T-helper 1 cell treated with Interleukin-12 subunit alpha and Interleukin-12 subunit beta and Interleukin-4 antibody, amounts not matched to agents 30 ng/mL and 1 ng/mL, for 36 hours (primary cell): ENCODE results near the gene GTF3C6. TPM values are rescaled to one million over a fixed set of nuclear protein-coding genes. Genes with fewer than 3 reads are reported as not detected.
"Not testable (repeated sequence)": the region's sequence is repeated elsewhere in the genome, so short reads cannot be mapped to it uniquely, and the experiment has no call there.

Experiments
- intact Hi-C: fragments of 100-400 bp; cut with micrococcal nuclease; formaldehyde crosslinking; loops from one replicate; pipeline ENCODE4 v1.15.1; 2024
- total RNA-seq: library from RNA; stranded (reverse); gene quantifications from 2 replicates; pipeline ENCODE4 v1.2.3, GENCODE V29; 2022

GTF3C6 gene, protein sequence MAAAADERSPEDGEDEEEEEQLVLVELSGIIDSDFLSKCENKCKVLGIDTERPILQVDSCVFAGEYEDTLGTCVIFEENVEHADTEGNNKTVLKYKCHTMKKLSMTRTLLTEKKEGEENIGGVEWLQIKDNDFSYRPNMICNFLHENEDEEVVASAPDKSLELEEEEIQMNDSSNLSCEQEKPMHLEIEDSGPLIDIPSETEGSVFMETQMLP
- 100 and 105 TPM in 2 replicates for total RNA-seq

- intact Hi-C loops, result loop anchor here (1.0 to 5.0 kb wide), 11 partner anchors 14 to 1861 kb away; partner anchors contain the start of genes AK9, AMD1, CDC40 and CDK19
These were observed at the start of gene GTF3C6 for GRCh38 chr6:110958329-110959192. Gene GTF3C6, plus strand, starts transcription at chr6:110958706. Its CDS starts 64 bp downstream, at chr6:110958770.

DNA sequence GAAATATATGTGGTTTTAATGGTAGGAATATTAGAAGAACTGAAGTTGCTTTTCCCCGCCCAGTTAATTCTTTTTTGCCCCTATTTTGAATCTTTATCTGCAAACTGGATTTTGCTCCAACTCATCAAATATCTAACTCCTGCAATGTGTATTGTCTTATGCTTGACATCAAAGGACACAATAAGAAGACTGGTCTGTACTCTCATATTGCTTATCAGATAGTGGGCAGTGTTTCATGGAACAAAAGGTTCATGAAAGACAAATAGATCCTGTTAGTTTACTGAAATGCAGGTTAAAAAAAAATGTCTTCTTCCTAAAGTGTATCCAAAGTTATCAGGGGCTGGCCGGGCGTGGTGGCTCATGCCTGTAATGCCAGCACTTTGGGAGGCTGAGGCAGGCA is 27.7 kb upstream of the GTF3C6 start:
- intact Hi-C loops, result loop anchor here (1.0 kb wide), 1 partner anchor 14 kb away; no protein-coding TSS in a partner anchor

GRCh38 chr6:110933912-110934311 is 24.6 kb upstream of the GTF3C6 start:
- intact Hi-C loops, result no loop called here

DNA sequence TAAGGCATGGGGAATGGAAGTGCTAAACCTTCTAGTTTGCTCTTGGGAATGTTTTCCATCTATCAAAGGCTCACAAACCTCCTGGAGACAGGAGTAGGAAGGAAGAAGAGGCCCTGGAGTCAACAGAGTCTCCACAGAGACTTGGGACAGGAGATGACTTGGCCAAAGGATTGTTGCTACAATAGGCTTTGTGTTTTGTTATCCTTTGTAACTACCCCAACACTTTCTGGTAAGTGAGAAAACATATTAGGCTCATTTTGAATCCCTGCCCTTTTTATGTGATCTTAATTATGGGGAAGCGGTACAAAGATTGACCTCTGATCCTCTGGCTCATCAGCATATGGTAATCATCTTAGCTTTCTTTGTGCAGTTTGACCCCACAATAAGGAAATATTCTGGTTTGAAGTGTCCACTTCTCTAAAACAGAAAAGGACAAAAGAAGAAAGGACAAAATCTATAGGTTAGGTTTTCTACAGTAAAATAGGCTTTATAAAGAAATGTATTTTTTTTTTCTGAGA is 24.1 kb upstream of the GTF3C6 start:
- intact Hi-C loops, result no loop called here

- intact Hi-C loops, result no loop called here
These were observed 23.3 kb upstream of the GTF3C6 start for GRCh38 chr6:110935171-110935570.

GRCh38 chr6:110938171-110938570 is 20.3 kb upstream of the GTF3C6 start:
- intact Hi-C loops, result no loop called here

GRCh38 chr6:110939429-110940200 is 18.9 kb upstream of the GTF3C6 start:
- intact Hi-C loops, result no loop called here

DNA sequence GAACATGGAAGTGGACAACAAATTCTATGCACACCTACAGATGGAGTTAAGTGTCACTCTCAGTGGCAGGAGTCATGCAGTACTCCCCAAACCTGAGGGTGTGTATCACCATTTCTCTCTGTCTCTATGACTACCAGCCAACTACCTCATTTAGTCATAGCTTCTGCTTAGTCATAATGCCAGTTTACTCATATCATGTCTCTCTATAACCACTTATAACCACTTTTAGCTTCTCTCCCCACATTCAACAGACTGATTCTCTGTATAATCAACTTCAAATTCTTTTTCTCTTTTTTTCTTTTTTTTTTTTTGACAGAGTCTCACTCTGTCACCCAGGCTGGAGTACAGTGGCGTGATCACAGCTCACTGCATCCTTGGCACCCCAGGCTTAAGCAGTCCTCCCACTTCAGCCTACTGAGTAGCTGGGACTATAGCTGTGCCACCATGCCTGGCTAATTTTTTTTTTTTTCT is 13.8 kb upstream of the GTF3C6 start:
- intact Hi-C loops, result loop anchor here (1.0 kb wide), 5 partner anchors 14 to 129 kb away; partner anchors contain the start of genes AMD1, CDK19 and GTF3C6

DNA sequence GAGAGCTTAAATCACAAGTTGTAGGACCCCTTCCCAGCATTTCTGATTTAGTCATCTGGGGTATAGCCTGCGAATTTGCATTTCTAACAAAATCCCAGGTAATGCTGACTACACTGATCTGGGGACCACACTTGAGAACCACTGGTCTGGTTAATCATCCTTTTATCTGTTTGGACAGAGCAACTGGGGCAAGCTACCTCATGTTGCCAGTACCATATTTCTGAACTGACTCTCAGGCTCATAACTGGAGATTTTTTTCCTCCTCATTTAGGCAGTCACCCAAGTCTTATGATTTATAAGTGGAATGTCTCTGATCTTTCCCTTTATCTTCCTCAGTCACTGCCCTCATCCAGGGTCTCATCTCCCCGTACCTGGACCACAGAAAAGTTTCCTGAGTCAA is 12.0 kb upstream of the GTF3C6 start:
- intact Hi-C loops, result no loop called here

GRCh38 chr6:110949679-110950285 is 8.7 kb upstream of the GTF3C6 start:
- intact Hi-C loops, result loop anchor here (1.0 kb wide), 5 partner anchors 70 to 492 kb away; no protein-coding TSS in a partner anchor

DNA sequence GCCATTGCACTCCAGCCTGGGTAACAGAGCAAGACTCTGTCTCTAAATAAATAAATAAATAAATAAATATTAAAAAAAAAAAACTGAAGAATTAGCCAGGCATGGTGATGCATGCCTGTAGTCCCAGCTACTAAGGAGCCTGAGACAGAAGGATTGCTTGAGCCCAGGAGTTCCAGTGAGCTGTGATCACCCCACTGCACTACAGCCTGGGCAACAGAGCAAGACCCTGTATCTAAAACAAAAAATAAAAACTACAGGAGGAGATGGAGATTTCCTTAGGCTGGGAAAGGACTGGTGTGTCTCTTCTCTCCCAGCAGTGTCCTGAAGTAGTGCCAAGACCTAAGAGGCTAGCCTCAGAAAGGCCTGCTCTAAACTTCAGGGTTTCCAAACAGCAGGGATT is 8.1 kb upstream of the GTF3C6 start:
- intact Hi-C loops, result no loop called here

GRCh38 chr6:110951008-110951407 is 7.5 kb upstream of the GTF3C6 start:
- intact Hi-C loops, result no loop called here

- intact Hi-C loops, result no loop called here
These were observed 6.3 kb upstream of the GTF3C6 start for GRCh38 chr6:110951986-110952794.

DNA sequence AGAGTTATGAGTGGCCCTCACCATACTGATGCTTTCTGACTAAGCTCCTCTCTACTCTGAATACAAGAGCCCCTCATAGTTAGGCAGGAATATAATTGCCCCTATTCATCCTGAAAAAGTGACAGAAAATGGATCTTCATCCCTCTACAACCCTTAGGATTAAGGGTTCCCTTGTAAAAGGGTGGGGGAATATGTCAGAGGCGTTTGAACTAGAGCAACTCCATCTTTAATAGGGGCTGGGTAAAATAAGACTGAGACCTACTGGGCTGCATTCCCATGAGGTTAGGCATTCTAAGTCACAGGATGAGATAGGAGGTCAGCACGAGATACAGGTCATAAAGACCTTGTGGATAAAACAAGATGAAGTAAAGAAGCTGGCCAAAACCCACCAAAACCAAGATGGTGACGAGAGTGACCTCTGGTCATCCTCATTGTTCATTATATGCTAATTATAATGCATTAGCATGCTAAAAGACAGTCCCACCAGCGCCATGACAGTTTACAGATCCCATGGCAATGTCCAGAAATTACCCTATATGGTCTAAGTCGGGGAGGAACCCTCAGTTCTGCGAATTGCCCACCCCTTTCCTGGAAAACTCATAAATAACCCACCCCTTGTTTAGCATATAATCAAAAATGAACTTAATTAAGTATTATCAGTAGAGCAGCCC is 4.7 kb upstream of the GTF3C6 start:
- intact Hi-C loops, result no loop called here

GRCh38 chr6:110960014-110960390 is 1.5 kb downstream of the GTF3C6 start:
- intact Hi-C loops, result no loop called here

DNA sequence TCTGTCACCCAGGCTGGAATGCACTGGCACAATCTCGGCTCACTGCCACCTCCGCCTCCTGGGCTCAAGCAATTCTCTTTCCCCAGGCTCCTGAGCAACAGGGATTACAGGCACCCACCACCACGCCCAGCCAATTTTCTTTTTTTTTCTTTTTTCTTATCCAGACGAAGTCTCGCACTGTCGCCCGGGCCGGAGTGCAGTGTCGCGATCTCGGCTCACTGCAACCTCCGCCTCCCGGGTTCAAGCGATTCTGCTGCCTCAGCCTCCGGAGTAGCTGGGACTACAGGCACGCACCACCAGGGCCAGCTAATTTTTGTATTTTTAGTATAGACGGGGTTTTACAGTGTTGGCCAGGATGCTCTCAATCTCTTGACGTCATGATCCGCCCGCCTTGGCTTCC is 4.1 kb downstream of the GTF3C6 start:
- intact Hi-C loops, result not testable (repeated sequence)

DNA sequence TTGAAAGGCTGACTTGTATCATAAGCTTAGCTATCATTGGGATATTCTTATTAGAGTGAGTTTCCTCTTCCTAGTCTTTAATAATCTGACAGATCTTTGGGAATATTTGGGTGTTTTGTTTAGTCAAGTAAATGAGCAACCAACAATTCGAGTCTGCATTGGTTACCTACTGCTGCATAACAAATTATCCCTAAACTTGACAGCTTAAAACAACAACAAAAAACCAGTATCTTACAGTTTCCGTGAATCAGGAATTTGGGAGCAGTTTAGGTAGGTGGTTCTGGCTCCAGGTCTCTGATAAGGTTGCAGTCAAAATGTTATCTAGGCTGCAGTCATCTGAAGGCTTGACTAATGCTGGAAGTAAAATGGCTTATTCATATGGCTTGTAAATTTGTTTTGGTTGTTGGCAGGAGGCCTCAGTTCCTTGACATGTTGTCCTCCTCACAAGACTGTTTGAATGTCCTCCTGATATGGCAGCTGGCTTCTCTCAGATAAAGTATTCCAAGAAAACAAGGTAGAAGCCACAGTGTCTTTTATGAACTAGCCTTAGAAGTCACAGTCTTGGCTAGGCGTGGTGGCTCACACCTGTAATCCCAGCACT is 7.2 kb downstream of the GTF3C6 start:
- intact Hi-C loops, result no loop called here

DNA sequence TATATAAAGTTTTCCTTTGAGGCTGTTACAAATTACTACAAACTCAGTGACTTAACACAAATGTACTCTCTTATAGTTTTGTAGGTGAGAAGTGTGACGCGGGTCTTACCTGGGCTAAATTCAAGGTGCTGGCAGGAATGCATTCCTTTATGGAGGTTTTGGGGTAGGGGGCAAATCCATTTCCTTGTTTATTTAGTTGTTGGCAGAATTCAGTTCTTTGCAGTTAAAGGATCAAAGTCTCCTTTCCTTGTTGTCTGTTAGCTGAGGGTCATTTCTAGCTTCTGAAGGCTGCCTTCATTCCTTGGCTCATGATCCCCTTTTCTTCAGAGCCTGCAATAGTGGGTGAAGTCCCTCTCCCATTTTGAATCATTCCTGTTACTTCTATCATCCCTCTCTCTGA is 10.2 kb downstream of the GTF3C6 start:
- intact Hi-C loops, result not testable (repeated sequence)

DNA sequence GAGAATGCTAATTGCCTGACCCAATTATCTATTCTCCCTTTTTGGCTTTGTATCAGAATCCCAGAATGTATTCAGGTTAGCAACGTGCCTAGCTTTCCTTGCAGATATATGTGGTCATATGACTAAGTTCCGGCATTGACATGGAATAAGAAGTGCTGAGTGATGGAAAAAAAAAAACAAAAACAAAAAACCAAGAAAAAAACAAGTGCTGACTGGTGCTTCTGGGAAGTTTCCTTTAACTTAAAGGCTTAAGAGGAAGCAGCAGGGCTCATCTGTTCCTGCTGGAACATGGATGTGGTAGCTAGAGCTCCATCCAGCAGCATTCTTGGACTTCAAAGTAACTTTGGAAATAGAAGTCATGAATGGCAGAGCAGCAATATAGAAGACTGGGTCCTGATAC is 13.0 kb downstream of the GTF3C6 start:
- intact Hi-C loops, result no loop called here
